Measurements from ENCODE around the gene CLCN4.

CLCN4 gene

GRCh38 chrX:10242026-10242425 lies 85.3 kb downstream of the CLCN4 start:
- no peak for DNase-seq (ENCODE audit: low read depth, low spot score)

- no peak for DNase-seq (ENCODE audit: low read depth, low spot score)
These were observed 86.3 kb downstream of the CLCN4 start for GRCh38 chrX:10243106-10243505.

- DNase-seq (ENCODE audit: low read depth, low spot score) = no peak
These were observed 88.3 kb downstream of the CLCN4 start for GRCh38 chrX:10244915-10245622.

DNA sequence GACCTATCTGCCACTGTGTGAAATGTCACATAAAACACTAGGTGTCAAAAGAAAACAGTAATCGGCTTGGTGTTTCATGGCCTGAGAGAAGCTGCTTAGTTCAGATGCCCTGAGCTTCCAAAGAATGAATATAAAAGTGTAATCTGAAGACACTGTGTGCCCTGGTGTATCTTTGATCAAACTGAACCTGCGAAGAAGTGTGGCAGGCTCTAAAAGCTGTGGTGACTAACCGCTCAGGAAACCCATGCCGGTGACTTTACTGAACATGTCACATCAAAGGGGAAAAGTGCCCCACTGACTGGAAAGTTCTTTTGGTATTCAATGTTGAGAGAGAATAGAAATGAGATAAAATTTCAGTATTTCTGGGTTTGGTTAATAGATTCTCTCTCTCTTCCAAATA lies 89.1 kb downstream of the CLCN4 start:
- no peak for DNase-seq (ENCODE audit: low read depth, low spot score)

DNA sequence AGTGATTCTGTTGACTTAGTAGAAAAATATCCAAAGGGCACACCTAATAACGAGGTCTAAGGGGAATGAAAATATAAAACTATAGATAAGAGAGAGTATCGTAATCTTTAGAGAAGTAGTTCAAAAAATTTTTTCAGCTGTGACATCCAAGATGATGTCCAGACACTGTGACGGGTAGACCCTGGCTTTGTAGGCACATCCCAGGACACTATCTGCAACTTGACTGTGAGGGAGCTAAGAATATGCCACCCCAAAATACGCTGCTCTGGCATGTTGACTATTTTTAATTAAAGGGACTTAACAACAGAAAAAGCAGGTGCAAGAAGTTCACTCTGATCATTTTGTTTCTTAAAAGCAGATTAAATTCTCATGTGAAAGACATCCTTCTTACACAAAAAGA lies 89.5 kb downstream of the CLCN4 start:
- DNase-seq (ENCODE audit: low read depth, low spot score) = no peak

- no peak for DNase-seq (ENCODE audit: low read depth, low spot score)
These were observed 90.1 kb downstream of the CLCN4 start for GRCh38 chrX:10246846-10247245.

- DNase-seq (ENCODE audit: low read depth, low spot score) = no peak
These were observed 98.0 kb downstream of the CLCN4 start for GRCh38 chrX:10254739-10255138.

DNA sequence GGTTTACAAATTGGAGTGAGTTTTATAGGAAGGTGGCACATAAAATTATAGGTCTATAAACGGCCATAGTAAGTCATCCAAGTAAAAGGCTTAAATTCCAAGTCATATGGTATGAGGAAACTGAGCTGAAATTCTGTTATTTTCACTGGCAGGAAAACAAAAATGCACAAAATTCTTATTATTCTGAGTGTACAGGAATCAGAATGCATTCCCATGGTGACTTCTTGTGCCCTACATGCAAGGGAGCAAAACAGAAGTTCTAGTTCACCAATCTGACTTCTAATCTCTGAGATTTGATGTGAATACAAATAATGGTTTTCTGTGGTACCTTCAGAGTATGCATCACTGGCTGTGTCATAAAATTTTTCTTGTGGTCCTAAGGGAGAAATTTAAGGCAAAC lies 102.9 kb downstream of the CLCN4 start:
- DNase-seq (ENCODE audit: low read depth, low spot score) = no peak

- DNase-seq (ENCODE audit: low read depth, low spot score) = no peak
These were observed 109.0 kb downstream of the CLCN4 start for GRCh38 chrX:10265775-10266174.

DNA sequence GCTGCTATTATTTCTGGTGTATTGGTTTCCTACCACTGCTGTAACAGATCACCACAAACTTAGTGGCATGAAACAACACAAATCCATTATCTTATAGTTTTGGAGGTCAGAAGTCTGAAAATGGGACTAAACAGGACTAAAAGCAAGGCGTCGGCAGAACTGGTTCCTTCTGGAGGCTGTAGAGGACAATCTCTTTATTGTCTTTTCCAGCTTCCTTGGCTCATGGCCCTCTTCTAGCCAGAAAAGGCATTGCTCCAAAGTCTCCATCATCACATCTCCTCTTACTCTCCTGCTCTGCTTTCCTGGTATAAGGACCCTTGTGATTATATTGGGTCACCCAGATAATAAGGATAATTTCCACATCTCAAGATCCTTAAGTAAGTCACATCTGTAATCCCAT lies 121.9 kb downstream of the CLCN4 start:
- no peak for DNase-seq (ENCODE audit: low read depth, low spot score)

DNA sequence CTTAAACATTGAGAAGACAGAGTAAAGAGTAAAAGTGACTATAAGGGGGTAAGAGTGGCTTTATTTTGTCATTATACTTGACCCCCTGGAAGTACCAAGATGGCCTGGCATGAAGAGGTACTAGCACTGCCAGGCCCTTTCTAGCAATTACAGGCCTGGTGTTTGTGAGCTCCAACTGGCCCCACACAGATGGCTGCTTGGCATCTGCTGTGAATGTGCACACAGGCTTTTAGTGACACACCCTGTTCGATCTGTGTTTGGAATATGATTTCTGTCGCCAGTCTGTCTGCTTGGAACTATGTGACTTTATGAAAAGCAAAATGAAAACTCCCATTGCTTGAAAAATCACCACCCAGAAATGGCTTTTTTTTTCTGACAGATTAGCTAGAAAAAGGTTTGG lies 123.3 kb downstream of the CLCN4 start:
- DNase-seq (ENCODE audit: low read depth, low spot score) = no peak

GRCh38 chrX:10282490-10282889 lies 125.7 kb downstream of the CLCN4 start:
- DNase-seq (ENCODE audit: low read depth, low spot score) = no peak

DNA sequence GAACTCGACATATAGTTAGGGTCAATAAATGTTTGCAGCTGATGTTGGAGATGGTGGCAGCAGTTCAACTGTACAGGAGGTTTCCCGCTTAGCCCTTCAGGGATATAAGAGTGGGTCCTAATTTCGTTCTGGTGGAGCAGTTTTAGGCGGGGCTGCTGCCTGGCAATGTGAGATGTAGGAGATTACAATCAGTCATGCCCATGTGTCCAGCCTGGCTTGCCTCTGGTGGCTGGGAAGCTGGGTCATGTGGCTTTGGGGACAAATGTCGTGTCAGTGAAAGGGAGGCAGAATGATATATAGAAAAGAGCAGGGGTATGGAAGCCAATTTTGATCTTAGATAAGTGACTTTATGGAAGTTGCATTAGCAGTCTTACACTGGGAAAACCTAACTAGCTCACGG lies 129.4 kb downstream of the CLCN4 start:
- DNase-seq (ENCODE audit: low read depth, low spot score) = no peak

Measured in activated CD4-positive, CD25-positive, alpha-beta regulatory T cell treated with anti-CD3 and anti-CD28 coated beads, Interleukin-2, amount 50 U/mL, for 16 hours (primary cell).